ENCODE measurements around the gene MYO3B.

DNA sequence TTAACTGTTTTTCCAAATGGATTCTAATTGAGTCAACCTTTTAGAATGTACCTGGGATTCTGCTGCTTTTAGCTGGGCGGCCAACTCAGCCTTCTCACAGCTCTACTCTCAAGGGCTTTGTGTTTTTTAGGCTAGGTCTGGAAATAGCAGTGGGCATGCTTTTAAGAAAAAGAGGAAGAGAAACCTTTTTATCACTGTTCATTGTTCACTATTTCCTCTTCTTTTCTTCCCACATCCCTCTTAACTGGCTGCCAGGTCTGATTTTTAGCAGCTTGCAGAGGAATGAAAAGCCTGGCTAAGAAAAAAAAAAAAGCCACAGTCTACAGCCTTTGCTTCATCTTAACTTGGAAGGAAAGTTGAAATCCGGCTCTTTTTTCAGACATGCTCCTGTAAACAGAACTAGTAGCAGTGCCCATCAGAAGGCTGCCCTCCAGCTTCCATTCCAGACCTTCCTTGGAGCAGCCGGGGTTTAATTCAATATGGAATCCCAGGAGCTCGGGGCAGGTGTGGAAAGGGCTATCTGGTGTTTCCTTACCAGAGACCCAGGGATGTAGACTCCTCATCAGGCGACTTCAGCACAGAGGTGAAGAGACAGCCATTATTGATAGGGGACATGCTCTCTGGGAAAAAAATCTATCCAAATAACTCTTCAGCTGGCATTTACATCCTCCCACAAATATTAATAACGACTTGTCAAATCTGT is 230.7 kb downstream of the MYO3B start:
- no peak for TF ChIP-seq CTCF (IDR thresholded peaks at IDR 0.05)
- no peak for TF ChIP-seq POLR2A (IDR thresholded peaks at IDR 0.05)
